H1 (cell line): ENCODE measurements around the gene GTF2F1. TPM values are rescaled to one million over a fixed set of nuclear protein-coding genes. Genes with fewer than 3 reads are reported as not detected.

Experiments used
- CTCF ChIA-PET: fragments of 300-600 bp; sonication (Branson Sonifier 250); formaldehyde crosslinking; loops from one replicate; lab custom pipeline; 2021; ENCODE audit not compliant: partially characterized antibody; lab: Charles Lee
- POLR2A ChIA-PET: fragments of 300-600 bp; sonication (Branson Sonifier 250); formaldehyde crosslinking; loops from one replicate; lab custom pipeline; 2021; ENCODE audit warnings: inconsistent platforms; ENCODE audit not compliant: partially characterized antibody; lab: Charles Lee
- DNase-seq, 2 experiments: peaks; one replicate each; pipeline versions ENCODE4 v3.0.0 to v3.0.0-alpha.2; 2010 to 2022; ENCODE audit warnings: low spot score in 2 of 2, low read depth in 1 of 2, mixed read lengths in 1 of 2
- FAIRE-seq: peaks from 2 replicates; lab custom pipeline; 2011; peaks lifted over from hg19 to GRCh38; lab: Jason Lieb, UNC
- H2AFZ ChIP-seq: 2 replicates; pipeline ENCODE4 v1.8.1; 2012; ENCODE audit warnings: low read length, inconsistent platforms
- H2AK5ac ChIP-seq: 2 replicates; pipeline ENCODE4 v1.6.1; 2013; ENCODE audit warnings: low read depth, low read length
- H2BK120ac ChIP-seq: replicated peaks from 2 replicates; pipeline ENCODE3; 2013; ENCODE audit warnings: low read depth, low read length, inconsistent platforms
- H2BK12ac ChIP-seq: 2 replicates; pipeline ENCODE4 v1.6.1; 2013; ENCODE audit warnings: low read depth, low read length
- H2BK15ac ChIP-seq: 2 replicates; pipeline ENCODE4 v1.6.1; 2013; ENCODE audit warnings: low read length
- H2BK20ac ChIP-seq: 2 replicates; pipeline ENCODE4 v1.6.1; 2013; ENCODE audit warnings: low read length
- H2BK5ac ChIP-seq: 2 replicates; pipeline ENCODE4 v1.6.1; 2013; ENCODE audit warnings: low read depth, low read length
- H3K14ac ChIP-seq: 2 replicates; pipeline ENCODE4 v1.6.1; 2013; ENCODE audit warnings: inconsistent platforms; ENCODE audit not compliant: insufficient read length
- H3K18ac ChIP-seq: 2 replicates; pipeline ENCODE4 v1.6.1; 2013; ENCODE audit warnings: low read length; ENCODE audit errors: extremely low read depth
- H3K23ac ChIP-seq: 2 replicates; pipeline ENCODE4 v1.6.1; 2013; ENCODE audit warnings: inconsistent platforms; ENCODE audit not compliant: insufficient read length
- H3K23me2 ChIP-seq: 2 replicates; pipeline ENCODE4 v1.6.1; 2013; ENCODE audit warnings: low read depth, low read length
- H3K27ac ChIP-seq: 2 replicates; pipeline ENCODE4 v1.6.1; 2011; ENCODE audit warnings: low read depth, low read length, inconsistent platforms
- H3K27me3 ChIP-seq, 4 experiments: replicated peaks in 1 of 4; 1 replicate in 1 of 4; 2 replicates in 3 of 4; pipeline versions ENCODE4 v1.6.1 to v1.8.1; 2011 to 2013; ENCODE audit warnings: low read length in 3 of 4, mild to moderate bottlenecking in 3 of 4, inconsistent platforms in 2 of 4, mixed read lengths in 2 of 4, moderate library complexity in 1 of 4; ENCODE audit not compliant: control insufficient read depth in 3 of 4, insufficient read depth in 3 of 4; ENCODE audit errors: extremely low read depth in 1 of 4
- H3K36me3 ChIP-seq, 4 experiments: 2 replicates each; pipeline versions ENCODE4 v1.6.1 to v1.8.1; 2011 to 2013; ENCODE audit warnings: mild to moderate bottlenecking in 4 of 4, low read length in 3 of 4, moderate library complexity in 2 of 4, control low read depth in 1 of 4, inconsistent platforms in 1 of 4; ENCODE audit not compliant: insufficient read depth in 4 of 4, control insufficient read depth in 2 of 4
- H3K4ac ChIP-seq: replicated peaks from 2 replicates; pipeline ENCODE3; 2013; ENCODE audit warnings: low read length, low read depth, mixed read lengths, inconsistent platforms; ENCODE audit not compliant: insufficient read length
- H3K4me1 ChIP-seq, 4 experiments: replicated peaks in 1 of 4; 1 replicate in 1 of 4; 2 replicates in 3 of 4; pipeline versions ENCODE4 v1.6.1 to v1.8.1; 2011 to 2013; ENCODE audit warnings: low read length in 3 of 4, inconsistent platforms in 2 of 4, mixed read lengths in 1 of 4; ENCODE audit not compliant: insufficient read depth in 4 of 4, control insufficient read depth in 3 of 4
- H3K4me2 ChIP-seq, 2 experiments: 2 replicates each; pipeline versions ENCODE4 v1.6.1 to v1.8.1; 2011 to 2013; ENCODE audit warnings: low read depth in 2 of 2, low read length in 2 of 2, control low read depth in 1 of 2, inconsistent platforms in 1 of 2, mild to moderate bottlenecking in 1 of 2; ENCODE audit not compliant: insufficient read depth in 1 of 2
- H3K4me3 ChIP-seq, 4 experiments: fragments of 200-600, 300-600 bp in 1 of 4; sonication (generic), shearing (Covaris generic), sonication (Bioruptor Twin) in 1 of 4; 2 replicates each; pipeline versions ENCODE4 v1.5.1 to v1.8.1; 2011 to 2016; ENCODE audit warnings: low read length in 4 of 4, low read depth in 3 of 4, control low read depth in 2 of 4, inconsistent platforms in 2 of 4, mild to moderate bottlenecking in 2 of 4, mixed read lengths in 1 of 4, moderate library complexity in 1 of 4; ENCODE audit not compliant: insufficient read depth in 2 of 4; ENCODE audit errors: extremely low read depth in 1 of 4
- H3K56ac ChIP-seq: replicated peaks from 2 replicates; pipeline ENCODE3; 2013; ENCODE audit warnings: low read depth, mild to moderate bottlenecking, mixed read lengths, low read length, inconsistent platforms; ENCODE audit not compliant: insufficient read length
- H3K79me1 ChIP-seq: 2 replicates; pipeline ENCODE4 v1.6.1; 2013; ENCODE audit warnings: low read depth, low read length, control low read depth
- H3K79me2 ChIP-seq, 2 experiments: 2 replicates each; pipeline versions ENCODE4 v1.6.1 to v1.8.1; 2012 to 2013; ENCODE audit warnings: low read length in 2 of 2, mild to moderate bottlenecking in 2 of 2, inconsistent platforms in 1 of 2; ENCODE audit not compliant: insufficient read depth in 2 of 2, control insufficient read depth in 1 of 2
- H3K9ac ChIP-seq, 4 experiments: replicated peaks in 1 of 4; 1 replicate in 1 of 4; 2 replicates in 3 of 4; pipeline versions ENCODE4 v1.6.1 to v1.8.1; 2011 to 2013; ENCODE audit warnings: low read depth in 3 of 4, low read length in 3 of 4, control low read depth in 2 of 4, mild to moderate bottlenecking in 2 of 4, moderate library complexity in 2 of 4, inconsistent platforms in 1 of 4; ENCODE audit errors: extremely low read depth in 1 of 4
- H3K9me3 ChIP-seq, 2 experiments: 2 replicates each; pipeline versions ENCODE4 v1.6.1 to v1.8.1; 2012 to 2013; ENCODE audit warnings: mild to moderate bottlenecking in 2 of 2, moderate library complexity in 2 of 2, control low read depth in 1 of 2, inconsistent platforms in 1 of 2, low read depth in 1 of 2, low read length in 1 of 2, mixed read lengths in 1 of 2; ENCODE audit not compliant: insufficient read depth in 2 of 2
- H4K20me1 ChIP-seq, 2 experiments: replicated peaks in 1 of 2; 2 replicates each; pipeline versions ENCODE3 to v1.8.1; 2011 to 2013; ENCODE audit warnings: inconsistent platforms in 2 of 2, low read length in 2 of 2, mild to moderate bottlenecking in 1 of 2; ENCODE audit not compliant: insufficient read depth in 2 of 2, control insufficient read depth in 1 of 2
- H4K5ac ChIP-seq: 2 replicates; pipeline ENCODE4 v1.6.1; 2013; ENCODE audit warnings: low read length, low read depth, mixed read lengths, inconsistent platforms; ENCODE audit not compliant: insufficient read length
- H4K8ac ChIP-seq: 2 replicates; pipeline ENCODE4 v1.8.0; 2013; ENCODE audit warnings: mild to moderate bottlenecking, moderate library complexity, low read length, inconsistent platforms; ENCODE audit not compliant: insufficient read depth; ENCODE audit errors: extremely low read depth
- H4K91ac ChIP-seq: replicated peaks from 2 replicates; pipeline ENCODE3; 2013; ENCODE audit warnings: low read length, mixed read lengths, inconsistent platforms; ENCODE audit not compliant: insufficient read length
- KDM4A ChIP-seq: IDR thresholded peaks from one replicate; pipeline ENCODE4 v1.7.1; 2012; ENCODE audit warnings: low read depth, mild to moderate bottlenecking, moderate library complexity, low read length, inconsistent platforms; ENCODE audit not compliant: severe bottlenecking
- SAP30 ChIP-seq: fragments of 300-600 bp; sonication (generic); IDR thresholded peaks from 2 replicates; pipeline ENCODE4 v1.7.1; 2012; ENCODE audit warnings: low read length, moderate library complexity, mild to moderate bottlenecking, inconsistent platforms; ENCODE audit not compliant: insufficient read depth, insufficient replicate concordance
- TAF1 ChIP-seq: IDR thresholded peaks from 2 replicates; pipeline ENCODE4 v1.6.1; 2011; ENCODE audit warnings: mild to moderate bottlenecking, low read depth, low read length
- WGBS, 2 experiments: shearing (Covaris generic) in 1 of 2; methylation state at CpG; one replicate each; pipeline versions ENCODE4 v1.1.6 to v1.1.7; 2013 to 2015; ENCODE audit warnings: low lambda C conversion rate in 2 of 2, mixed read lengths in 2 of 2, inconsistent platforms in 1 of 2, low coverage in 1 of 2, missing lambda C conversion rate in 1 of 2; ENCODE audit not compliant: insufficient replicate concordance in 2 of 2, insufficient coverage in 1 of 2, insufficient read length in 1 of 2; ENCODE audit errors: extremely low coverage in 1 of 2, missing lambda C conversion rate in 1 of 2; 5-methylcytosine and 5-hydroxymethylcytosine counted together
- polyA plus RNA-seq, 7 experiments: library from polyadenylated mRNA; depleted of rRNA in 3 of 7; stranded (reverse) in 5 of 7; unstranded in 2 of 7; fragments of >200 nt in 5 of 7; fragments of 200-250 nt in 2 of 7; gene quantifications; 1 replicate in 5 of 7; 2 replicates in 1 of 7; 4 replicates in 1 of 7; pipeline versions ENCODE4 v1.2.1 to v1.2.3, GENCODE V29; 2011 to 2013; ENCODE audit warnings: missing spikeins in 2 of 7, mixed read lengths in 2 of 7
- total RNA-seq: library from RNA; stranded (reverse); fragmentation: NEBNext Ultra II Directional; extraction: Animal tissue kit (Norgen Biotek cat#: 25700); gene quantifications from 2 replicates; pipeline ENCODE4 v1.2.1, GENCODE V29; 2021

The GTF2F1 gene
- total and polyA plus RNA-seq, 2 of the 8 experiments (the other 6 are each of a cell fraction or from before 2014, with no cell fraction given): 29.3 to 56.3 TPM

- H4K5ac ChIP-seq: no peak overlapping the region
- H2BK15ac ChIP-seq: no peak overlapping the region
- peak overlapping the region; percentile 89 to 94 for H3K4me2 ChIP-seq
- TF ChIP-seq TAF1 (no peak), KDM4A (peak; percentile 32), SAP30 (peak; percentile 23)
- WGBS, 2 experiments: 0% methylated on average over 2 of the region's 7 CpGs; no CpG with 5 or more reads in 1 of the 2 experiments
- H4K91ac ChIP-seq: no peak overlapping the region
- no peak for FAIRE-seq
- peaks cover 0 to 1% of the 10 kb centered on the region in 2 experiments for H4K20me1 ChIP-seq
- H4K8ac ChIP-seq: peak overlapping the region; percentile 25; the same call in 1 of the 2 replicates
- no peak overlapping the region for H2BK5ac ChIP-seq
- H3K4me3 ChIP-seq: peak overlapping the region; percentile 63 to 92 (median 68)
- H3K27ac ChIP-seq: 0 out of 2 replicates have a peak overlapping the region, but pooled peaks have one; percentile 40
- H2AK5ac ChIP-seq: no peak overlapping the region
- no peak overlapping the region for H2BK12ac ChIP-seq
- no peak overlapping the region for H3K4ac ChIP-seq
- H3K79me1 ChIP-seq: peaks cover 4% of the 10 kb centered on the region
- H3K14ac ChIP-seq: no peak overlapping the region
- no peak overlapping the region; the same call in 1 of the 2 replicates for H3K18ac ChIP-seq
- peaks cover 0 to 6% of the 10 kb centered on the region in 2 experiments; a peak in 2 of 4 replicates for H3K79me2 ChIP-seq
- DNase-seq: peak in 1 of 2 experiments; percentile 47
- peak overlapping the region; percentile 39 for H3K56ac ChIP-seq
- CTCF ChIA-PET: interaction anchor here (0.9 kb wide), 1 partner anchor 96 kb away, joined by 3 read pairs; no protein-coding TSS in a partner anchor
- peaks cover 5% of the 10 kb centered on the region; the same call in 1 of the 2 replicates for H3K23me2 ChIP-seq
- H2AFZ ChIP-seq: no peak overlapping the region
- H3K9me3 ChIP-seq: no peaks in the 10 kb centered on the region
- H3K4me1 ChIP-seq: peaks cover 0 to 2% (median 1%) of the 10 kb centered on the region in 4 experiments; a peak in 2 of 7 replicates
- H3K23ac ChIP-seq: no peak overlapping the region
- H3K36me3 ChIP-seq: peaks cover 5 to 21% (median 10%) of the 10 kb centered on the region in 4 experiments; a peak in 6 of 8 replicates
- POLR2A ChIA-PET: interaction anchor here (1.2 to 2.9 kb wide), 2 partner anchors 11 to 417 kb away, joined by 3 to 17 read pairs; partner anchors contain the start of gene ALKBH7
- no peaks in the 10 kb centered on the region for H3K27me3 ChIP-seq
- H3K9ac ChIP-seq: peak overlapping the region in 3 of 4 experiments; percentile 51 to 55 (median 54); a peak in 5 of 7 replicates
- no peak overlapping the region for H2BK120ac ChIP-seq
- H2BK20ac ChIP-seq: no peak overlapping the region
Measured at GRCh38 chr19:6362027-6362350, 31.0 kb downstream of the GTF2F1 start.
